ENCODE data around the gene MYEF2. TPM values are rescaled to one million over a fixed set of nuclear protein-coding genes. Genes with fewer than 3 reads are reported as not detected.

The MYEF2 gene
- total and polyA plus RNA-seq, 4 donors, result 7.4 to 38.5 (median 17.5) TPM

- no peak overlapping the region for H3K9ac ChIP-seq (ENCODE audit: insufficient read depth in 1 of 2, low read length in 2 of 2)
- no peaks in the 10 kb centered on the region for H3K9me3 ChIP-seq (ENCODE audit: control insufficient read depth in 4 of 4, insufficient read depth in 3 of 4, low read length in 3 of 4)
- no peak overlapping the region for H3K4me3 ChIP-seq
- H3K27ac ChIP-seq (ENCODE audit: low read depth in 1 of 2, low read length in 1 of 2), result no peak overlapping the region
- no peaks in the 10 kb centered on the region for H3K27me3 ChIP-seq (ENCODE audit: control insufficient read depth in 3 of 3, insufficient read depth in 3 of 3, low read length in 2 of 3)
- H3K4me1 ChIP-seq (ENCODE audit: control insufficient read depth in 5 of 5, insufficient read depth in 5 of 5, low read length in 5 of 5), result peaks cover 0 to 5% (median 0%) of the 10 kb centered on the region in 5 donors
- H3K36me3 ChIP-seq (ENCODE audit: control insufficient read depth in 4 of 4, insufficient read depth in 4 of 4, low read length in 4 of 4), result no peaks in the 10 kb centered on the region
- ATAC-seq (ENCODE audit: insufficient read depth, low FRiP score) (no peak), DNase-seq (peak in 1 of 3 donors; percentile 7)
- no peak for TF ChIP-seq CTCF (IDR thresholded peaks at IDR 0.05; ENCODE audit: control extremely low read depth, extremely low read depth)
Observed at GRCh38 chr15:48145923-48146322, 32.2 kb downstream of the MYEF2 start.

GRCh38 chr15:48144889-48145288 lies 33.2 kb downstream of the MYEF2 start:
- ATAC-seq (ENCODE audit: insufficient read depth, low FRiP score) (no peak), DNase-seq (peak in 1 of 3 donors; percentile 5)
- Histone ChIP-seq H3K36me3 (ENCODE audit: control insufficient read depth in 4 of 4, insufficient read depth in 4 of 4, low read length in 4 of 4) (no peaks in the 10 kb centered on the region), H3K9ac (ENCODE audit: insufficient read depth in 1 of 2, low read length in 2 of 2) (no peak overlapping the region), H3K27ac (ENCODE audit: low read depth in 1 of 2, low read length in 1 of 2) (no peak overlapping the region), H3K27me3 (ENCODE audit: control insufficient read depth in 3 of 3, insufficient read depth in 3 of 3, low read length in 2 of 3) (no peaks in the 10 kb centered on the region), H3K4me1 (ENCODE audit: control insufficient read depth in 5 of 5, insufficient read depth in 5 of 5, low read length in 5 of 5) (peaks cover 0 to 5% (median 0%) of the 10 kb centered on the region in 5 donors), H3K9me3 (ENCODE audit: control insufficient read depth in 4 of 4, insufficient read depth in 3 of 4, low read length in 3 of 4) (no peaks in the 10 kb centered on the region), H3K4me3 (no peak overlapping the region)
- WGBS, 2 donors, result 18 to 22% methylated on average over 1 of the region's 1 CpG
- TF ChIP-seq CTCF (IDR thresholded peaks at IDR 0.05; ENCODE audit: control extremely low read depth, extremely low read depth), result no peak

DNA sequence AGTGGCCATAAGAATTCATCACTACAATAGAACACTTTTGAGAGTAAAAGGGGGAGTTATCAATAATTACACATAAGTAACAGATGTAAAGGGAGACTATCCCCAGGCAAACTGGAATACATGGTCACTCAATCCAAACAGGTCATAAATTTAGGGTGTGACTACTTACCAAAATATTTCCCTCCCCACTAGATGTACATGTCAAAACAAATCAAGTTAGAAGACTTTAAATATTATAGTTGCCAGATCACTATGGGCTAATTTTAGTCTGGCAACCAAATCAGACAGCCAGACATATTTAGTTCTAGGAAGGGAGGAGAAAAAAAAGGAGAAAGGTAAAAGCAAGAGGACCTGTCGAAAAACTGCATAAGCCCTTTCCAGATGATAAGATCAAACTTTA lies 34.2 kb downstream of the MYEF2 start:
- Histone ChIP-seq H3K36me3 (ENCODE audit: control insufficient read depth in 4 of 4, insufficient read depth in 4 of 4, low read length in 4 of 4) (no peaks in the 10 kb centered on the region), H3K27me3 (ENCODE audit: control insufficient read depth in 3 of 3, insufficient read depth in 3 of 3, low read length in 2 of 3) (no peaks in the 10 kb centered on the region), H3K4me1 (ENCODE audit: control insufficient read depth in 5 of 5, insufficient read depth in 5 of 5, low read length in 5 of 5) (peaks cover 0 to 5% (median 0%) of the 10 kb centered on the region in 5 donors), H3K27ac (ENCODE audit: low read depth in 1 of 2, low read length in 1 of 2) (no peak overlapping the region), H3K9me3 (ENCODE audit: control insufficient read depth in 4 of 4, insufficient read depth in 3 of 4, low read length in 3 of 4) (no peaks in the 10 kb centered on the region), H3K9ac (ENCODE audit: insufficient read depth in 1 of 2, low read length in 2 of 2) (no peak overlapping the region), H3K4me3 (no peak overlapping the region)
- no peak for TF ChIP-seq CTCF (IDR thresholded peaks at IDR 0.05; ENCODE audit: control extremely low read depth, extremely low read depth)
- DNase-seq (no peak), ATAC-seq (ENCODE audit: insufficient read depth, low FRiP score) (no peak)
- WGBS, 2 donors, result 98 to 100% methylated on average over 1 of the region's 1 CpG

DNA sequence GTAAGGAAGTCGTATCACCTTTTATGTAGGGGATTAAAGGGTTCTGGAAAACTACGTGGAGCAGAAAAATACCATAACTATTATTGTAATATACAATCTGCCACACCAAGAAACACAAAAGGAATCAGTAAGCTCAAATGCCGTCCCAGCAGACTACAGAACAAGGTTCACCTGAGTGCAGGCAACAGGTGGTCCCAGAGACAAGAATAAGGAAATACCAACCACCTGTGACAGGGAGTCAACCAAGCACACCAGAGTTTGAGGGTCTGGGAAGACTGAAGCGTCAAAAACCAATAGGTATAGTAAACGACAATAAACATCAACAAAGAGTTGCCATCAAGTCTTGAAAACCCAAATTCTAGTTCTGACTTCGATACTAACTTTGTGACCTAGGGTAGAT lies 45.2 kb downstream of the MYEF2 start:
- Histone ChIP-seq H3K9ac (ENCODE audit: insufficient read depth in 1 of 2, low read length in 2 of 2) (no peak overlapping the region), H3K4me3 (no peak overlapping the region), H3K36me3 (ENCODE audit: control insufficient read depth in 4 of 4, insufficient read depth in 4 of 4, low read length in 4 of 4) (no peaks in the 10 kb centered on the region), H3K9me3 (ENCODE audit: control insufficient read depth in 4 of 4, insufficient read depth in 3 of 4, low read length in 3 of 4) (no peaks in the 10 kb centered on the region), H3K27me3 (ENCODE audit: control insufficient read depth in 3 of 3, insufficient read depth in 3 of 3, low read length in 2 of 3) (no peaks in the 10 kb centered on the region), H3K27ac (ENCODE audit: low read depth in 1 of 2, low read length in 1 of 2) (no peak overlapping the region), H3K4me1 (ENCODE audit: control insufficient read depth in 5 of 5, insufficient read depth in 5 of 5, low read length in 5 of 5) (no peaks in the 10 kb centered on the region)
- ATAC-seq (ENCODE audit: insufficient read depth, low FRiP score) (no peak), DNase-seq (no peak)
- no peak for TF ChIP-seq CTCF (IDR thresholded peaks at IDR 0.05; ENCODE audit: control extremely low read depth, extremely low read depth)
- WGBS, 2 donors, result 86 to 93% methylated on average over 6 of the region's 6 CpGs
